GM18870 (cell line): Measurements from ENCODE around the gene HBG2.
A peak's percentile ranks its signal among the peaks of the same experiment; 100 is the strongest.
"Not testable (repeated sequence)": the region's sequence is repeated elsewhere in the genome, so short reads cannot be mapped to it uniquely, and the experiment has no call there.

ENCODE experiments used
- ATAC-seq: cut with Tn5 transposase; IDR thresholded peaks from one replicate; pipeline ENCODE4 v1.9.1; 2021; ENCODE audit warnings: moderate library complexity; ENCODE audit not compliant: unreplicated experiment

Gene HBG2

DNA sequence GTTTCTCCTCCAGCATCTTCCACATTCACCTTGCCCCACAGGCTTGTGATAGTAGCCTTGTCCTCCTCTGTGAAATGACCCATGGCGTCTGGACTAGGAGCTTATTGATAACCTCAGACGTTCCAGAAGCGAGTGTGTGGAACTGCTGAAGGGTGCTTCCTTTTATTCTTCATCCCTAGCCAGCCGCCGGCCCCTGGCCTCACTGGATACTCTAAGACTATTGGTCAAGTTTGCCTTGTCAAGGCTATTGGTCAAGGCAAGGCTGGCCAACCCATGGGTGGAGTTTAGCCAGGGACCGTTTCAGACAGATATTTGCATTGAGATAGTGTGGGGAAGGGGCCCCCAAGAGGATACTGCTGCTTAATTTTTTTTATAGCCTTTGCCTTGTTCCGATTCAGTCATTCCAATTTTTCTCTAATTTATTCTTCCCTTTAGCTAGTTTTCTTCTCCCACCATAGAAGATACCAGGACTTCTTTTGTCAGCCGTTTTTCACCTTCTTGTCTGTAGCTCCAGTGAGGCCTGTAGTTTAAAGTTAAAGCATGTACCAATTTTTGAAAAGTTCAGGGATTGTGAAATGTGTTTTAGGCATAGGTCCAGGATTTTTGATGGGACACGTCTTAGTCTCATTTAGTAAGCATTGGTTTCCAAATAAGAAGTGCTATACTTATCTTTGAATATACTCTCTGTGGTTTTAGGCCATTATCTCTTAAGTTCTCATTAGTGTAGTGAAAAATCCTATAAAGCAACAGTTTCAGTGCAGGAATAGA, at the start of gene HBG2:
Gene HBG2, minus strand, starts transcription at position 136 of the 768 bp plus-strand sequence. Its CDS starts 53 bp downstream, at position 83.
- not testable (repeated sequence) for ATAC-seq

DNA sequence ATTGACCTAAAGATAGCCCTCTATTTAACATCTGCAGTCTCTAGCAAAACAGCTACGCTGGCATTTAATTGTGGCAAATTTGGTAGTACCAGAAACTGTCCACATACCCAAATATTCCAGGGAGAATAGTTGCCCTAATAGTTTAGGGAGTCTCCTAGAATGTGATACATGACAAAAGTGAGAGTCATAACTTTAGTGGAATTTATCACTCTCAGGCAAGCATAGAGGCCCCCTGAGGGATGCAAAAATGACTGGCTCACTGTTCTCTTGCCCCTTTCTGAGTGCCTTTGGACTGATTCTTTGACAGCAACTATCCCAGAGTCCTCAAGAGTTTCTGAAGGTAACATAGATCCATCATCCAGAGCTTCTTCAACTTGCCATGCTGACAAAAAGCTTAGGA, 49.5 kb upstream of the HBG2 start:
- ATAC-seq: no peak

DNA sequence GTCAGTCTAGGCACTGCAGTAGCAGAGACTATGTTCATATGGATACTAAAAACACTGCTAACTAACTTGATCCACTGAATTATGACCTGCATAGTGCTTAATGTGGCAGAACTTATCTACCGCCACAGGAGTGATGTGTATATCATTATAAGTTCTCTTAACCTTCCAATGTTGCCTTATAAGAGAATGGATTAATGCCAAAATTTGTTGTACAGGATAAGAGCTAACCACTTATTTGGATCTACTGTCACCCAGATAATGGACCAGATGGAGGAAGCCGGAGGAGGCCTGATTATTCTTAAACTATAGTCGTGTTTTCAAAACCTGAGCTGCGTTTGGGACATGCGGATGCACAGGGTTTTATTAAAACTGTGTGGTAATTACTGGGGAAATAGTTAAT, 49.0 kb upstream of the HBG2 start:
- ATAC-seq: no peak

- no peak for ATAC-seq
Measured at GRCh38 chr11:5301846-5302245, 47.3 kb upstream of the HBG2 start, which contains the start of gene OR51B4. Gene OR51B4, minus strand, starts transcription at chr11:5301946. Its CDS starts 0 bp downstream, at chr11:5301946.

- no peak for ATAC-seq
Measured at GRCh38 chr11:5300251-5300650, 45.7 kb upstream of the HBG2 start.

- ATAC-seq: no peak
Measured at GRCh38 chr11:5298451-5298850, 43.9 kb upstream of the HBG2 start.

DNA sequence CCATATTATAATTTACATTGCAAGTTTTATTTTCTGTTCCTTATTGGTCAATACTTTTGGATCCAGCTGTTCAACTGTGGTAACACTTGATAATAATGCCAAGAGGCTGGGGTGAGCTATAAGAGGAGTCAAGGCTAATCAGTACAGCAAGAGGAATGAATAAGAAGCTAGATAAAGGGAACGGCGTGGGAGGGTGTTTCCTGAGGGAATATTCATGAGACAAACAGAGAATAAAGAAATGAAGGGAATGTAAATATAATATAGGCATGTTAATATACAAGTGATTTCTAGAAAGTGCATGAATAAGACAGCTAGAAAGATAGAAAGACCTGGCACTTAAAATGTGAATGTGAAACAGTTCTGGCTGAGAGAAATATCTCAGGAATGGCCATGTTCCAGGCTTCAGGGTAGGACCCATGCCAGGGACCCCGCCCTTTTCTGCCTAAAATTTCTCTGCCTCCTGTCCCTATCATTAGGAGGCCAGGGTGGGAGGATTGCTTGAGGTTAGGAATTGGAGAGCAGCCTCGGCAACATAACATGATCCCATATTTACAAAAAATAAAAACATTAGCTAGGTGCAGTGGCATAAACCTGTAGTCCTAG, 43.2 kb upstream of the HBG2 start:
- no peak for ATAC-seq

DNA sequence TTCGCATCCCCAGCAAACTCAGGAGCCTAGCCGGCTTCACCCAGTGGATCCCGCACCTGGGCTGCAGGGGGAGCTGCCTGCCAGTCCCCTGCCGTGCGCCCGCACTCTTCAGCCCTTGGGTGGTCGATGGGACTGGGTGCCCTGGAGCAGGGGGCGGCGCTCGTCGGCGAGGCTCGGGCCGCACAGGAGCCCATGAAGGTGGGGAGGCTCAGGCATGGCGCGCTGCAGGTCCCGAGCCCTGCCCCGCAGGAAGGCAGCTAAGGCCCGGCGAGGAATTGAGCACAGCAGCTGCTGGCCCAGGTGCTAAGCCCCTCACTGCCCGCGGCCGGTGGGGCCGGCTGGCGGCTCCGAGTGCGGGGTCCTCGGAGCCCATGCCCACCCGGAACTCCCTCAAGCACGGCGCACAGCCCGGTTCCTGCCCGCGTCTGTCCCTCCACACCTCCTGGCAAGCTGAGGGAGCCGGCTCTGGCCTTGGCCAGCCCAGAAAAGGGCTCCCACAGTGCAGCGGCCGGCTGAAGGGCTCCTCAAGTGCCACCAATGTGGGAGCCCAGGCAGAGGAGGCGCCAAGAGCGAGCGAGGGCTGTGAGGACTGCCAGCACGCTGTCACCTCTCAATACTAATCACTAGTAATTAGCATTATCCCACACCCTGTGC, 39.9 kb upstream of the HBG2 start:
- ATAC-seq: not testable (repeated sequence)

GRCh38 chr11:5293028-5293427, 38.4 kb upstream of the HBG2 start:
- no peak for ATAC-seq

- peak; percentile 91 for ATAC-seq
Measured at GRCh38 chr11:5291207-5291838, 36.7 kb upstream of the HBG2 start.

DNA sequence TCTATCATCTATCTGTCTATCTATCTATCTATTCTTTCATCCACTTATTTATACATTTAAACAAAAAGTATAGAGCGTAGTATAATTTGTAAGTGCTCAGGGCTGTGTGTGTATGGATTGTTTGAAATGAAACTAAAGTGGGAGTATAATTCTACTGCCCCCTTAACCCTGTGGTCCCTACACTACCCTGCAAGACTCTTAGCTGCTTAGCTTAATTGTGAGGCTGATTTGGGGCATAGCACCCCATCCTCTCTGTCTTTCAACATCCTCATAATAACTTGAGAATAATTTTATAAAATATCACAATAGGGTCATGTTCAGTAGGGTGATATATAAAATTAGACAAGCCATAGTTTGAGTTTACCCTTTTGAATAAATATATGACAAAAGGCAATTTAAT, 35.5 kb upstream of the HBG2 start:
- no peak for ATAC-seq

GRCh38 chr11:5289696-5290095, 35.1 kb upstream of the HBG2 start:
- no peak for ATAC-seq

GRCh38 chr11:5288906-5289550, 34.4 kb upstream of the HBG2 start:
- no peak for ATAC-seq

DNA sequence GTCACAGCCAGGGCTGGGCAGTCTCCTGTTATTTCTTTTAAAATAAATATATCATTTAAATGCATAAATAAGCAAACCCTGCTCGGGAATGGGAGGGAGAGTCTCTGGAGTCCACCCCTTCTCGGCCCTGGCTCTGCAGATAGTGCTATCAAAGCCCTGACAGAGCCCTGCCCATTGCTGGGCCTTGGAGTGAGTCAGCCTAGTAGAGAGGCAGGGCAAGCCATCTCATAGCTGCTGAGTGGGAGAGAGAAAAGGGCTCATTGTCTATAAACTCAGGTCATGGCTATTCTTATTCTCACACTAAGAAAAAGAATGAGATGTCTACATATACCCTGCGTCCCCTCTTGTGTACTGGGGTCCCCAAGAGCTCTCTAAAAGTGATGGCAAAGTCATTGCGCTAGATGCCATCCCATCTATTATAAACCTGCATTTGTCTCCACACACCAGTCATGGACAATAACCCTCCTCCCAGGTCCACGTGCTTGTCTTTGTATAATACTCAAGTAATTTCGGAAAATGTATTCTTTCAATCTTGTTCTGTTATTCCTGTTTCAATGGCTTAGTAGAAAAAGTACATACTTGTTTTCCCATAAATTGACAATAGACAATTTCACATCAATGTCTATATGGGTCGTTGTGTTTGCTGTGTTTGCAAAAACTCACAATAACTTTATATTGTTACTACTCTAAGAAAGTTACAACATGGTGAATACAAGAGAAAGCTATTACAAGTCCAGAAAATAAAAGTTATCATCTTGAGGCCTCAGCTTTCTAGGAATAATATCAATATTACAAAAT, 33.7 kb upstream of the HBG2 start:
- no peak for ATAC-seq

GRCh38 chr11:5286901-5287300, 32.3 kb upstream of the HBG2 start:
- ATAC-seq: no peak

- no peak for ATAC-seq
Measured at GRCh38 chr11:5286351-5286750, 31.8 kb upstream of the HBG2 start.

- no peak for ATAC-seq
Measured at GRCh38 chr11:5285703-5286340, 31.2 kb upstream of the HBG2 start.

DNA sequence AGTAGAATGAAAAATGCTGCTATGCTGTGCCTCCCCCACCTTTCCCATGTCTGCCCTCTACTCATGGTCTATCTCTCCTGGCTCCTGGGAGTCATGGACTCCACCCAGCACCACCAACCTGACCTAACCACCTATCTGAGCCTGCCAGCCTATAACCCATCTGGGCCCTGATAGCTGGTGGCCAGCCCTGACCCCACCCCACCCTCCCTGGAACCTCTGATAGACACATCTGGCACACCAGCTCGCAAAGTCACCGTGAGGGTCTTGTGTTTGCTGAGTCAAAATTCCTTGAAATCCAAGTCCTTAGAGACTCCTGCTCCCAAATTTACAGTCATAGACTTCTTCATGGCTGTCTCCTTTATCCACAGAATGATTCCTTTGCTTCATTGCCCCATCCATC, 30.1 kb upstream of the HBG2 start:
- no peak for ATAC-seq

DNA sequence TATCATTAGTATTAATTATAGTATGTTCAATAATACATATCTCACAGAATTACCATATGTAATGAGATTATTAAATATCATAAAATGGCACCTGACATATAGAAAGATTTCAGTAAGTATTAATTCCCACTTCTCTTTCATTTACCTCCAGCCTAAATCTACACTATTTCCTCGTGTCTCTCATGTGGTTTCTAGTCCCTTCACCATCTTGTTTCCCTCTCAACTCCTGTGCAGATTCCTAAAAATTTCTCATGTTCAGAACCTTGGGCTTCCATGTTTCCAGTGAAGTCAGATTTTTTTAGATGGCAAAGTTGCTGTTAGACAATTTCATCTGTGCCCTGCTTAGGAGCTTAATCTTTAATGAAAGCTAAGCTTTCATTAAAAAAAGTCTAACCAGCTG, 29.3 kb upstream of the HBG2 start:
- ATAC-seq: no peak

GRCh38 chr11:5283086-5283485, 28.5 kb upstream of the HBG2 start:
- no peak for ATAC-seq
